Fibroblast of mammary gland (primary cell): ENCODE data around the gene LYPD3.

ENCODE experiments used
- DNase-seq: peaks from one replicate; pipeline ENCODE4 v3.0.0-alpha.2; 2010; ENCODE audit warnings: low read depth
- H3K4me3 ChIP-seq: 2 replicates; pipeline ENCODE4 v1.5.1; 2011; ENCODE audit warnings: low read depth, mild to moderate bottlenecking, low read length, moderate library complexity; ENCODE audit not compliant: control insufficient read depth
- TF ChIP-seq, protein P1 (sequence below): conservative IDR thresholded peaks from 2 replicates; pipeline ENCODE4 v1.5.1; 2011; ENCODE audit warnings: low read depth, low read length, inconsistent platforms; ENCODE audit not compliant: control insufficient read depth, insufficient read depth

The LYPD3 gene

DNA sequence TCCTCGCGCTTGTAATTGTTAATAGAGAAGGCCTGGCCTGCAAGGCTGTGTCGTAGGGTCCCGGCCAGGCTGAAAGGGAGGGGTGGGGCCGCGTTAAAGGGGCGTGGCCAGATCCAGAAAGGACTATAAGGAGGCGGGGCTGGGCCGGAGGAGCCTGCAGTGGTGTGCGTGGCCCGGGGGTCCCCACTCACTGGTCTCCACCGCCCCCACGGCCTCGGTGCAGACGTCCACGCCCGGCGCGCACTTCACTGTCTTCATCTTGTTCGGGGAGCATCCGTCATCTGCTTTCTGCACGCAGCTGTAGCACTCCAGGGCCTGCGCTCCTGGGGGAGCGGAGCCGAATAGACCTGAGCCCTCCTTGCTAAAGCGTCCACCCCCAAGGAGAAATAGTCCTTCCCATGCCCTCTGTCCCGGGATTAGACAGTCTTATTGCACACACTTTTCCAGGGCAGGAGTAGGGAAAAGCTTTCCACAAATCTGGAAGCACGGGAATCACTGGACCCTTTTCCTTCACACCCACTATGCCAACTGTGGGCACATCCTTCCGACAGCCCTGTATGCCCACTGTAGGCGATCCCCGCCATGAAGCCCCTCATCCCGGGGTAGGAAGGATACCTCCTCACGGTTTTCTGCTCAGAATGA, 1.2 kb downstream of the LYPD3 start:
- DNase-seq = no peak
- TF ChIP-seq, protein P1, sequence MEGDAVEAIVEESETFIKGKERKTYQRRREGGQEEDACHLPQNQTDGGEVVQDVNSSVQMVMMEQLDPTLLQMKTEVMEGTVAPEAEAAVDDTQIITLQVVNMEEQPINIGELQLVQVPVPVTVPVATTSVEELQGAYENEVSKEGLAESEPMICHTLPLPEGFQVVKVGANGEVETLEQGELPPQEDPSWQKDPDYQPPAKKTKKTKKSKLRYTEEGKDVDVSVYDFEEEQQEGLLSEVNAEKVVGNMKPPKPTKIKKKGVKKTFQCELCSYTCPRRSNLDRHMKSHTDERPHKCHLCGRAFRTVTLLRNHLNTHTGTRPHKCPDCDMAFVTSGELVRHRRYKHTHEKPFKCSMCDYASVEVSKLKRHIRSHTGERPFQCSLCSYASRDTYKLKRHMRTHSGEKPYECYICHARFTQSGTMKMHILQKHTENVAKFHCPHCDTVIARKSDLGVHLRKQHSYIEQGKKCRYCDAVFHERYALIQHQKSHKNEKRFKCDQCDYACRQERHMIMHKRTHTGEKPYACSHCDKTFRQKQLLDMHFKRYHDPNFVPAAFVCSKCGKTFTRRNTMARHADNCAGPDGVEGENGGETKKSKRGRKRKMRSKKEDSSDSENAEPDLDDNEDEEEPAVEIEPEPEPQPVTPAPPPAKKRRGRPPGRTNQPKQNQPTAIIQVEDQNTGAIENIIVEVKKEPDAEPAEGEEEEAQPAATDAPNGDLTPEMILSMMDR = no peak
- peak overlapping the region; percentile 72 for H3K4me3 ChIP-seq

DNA sequence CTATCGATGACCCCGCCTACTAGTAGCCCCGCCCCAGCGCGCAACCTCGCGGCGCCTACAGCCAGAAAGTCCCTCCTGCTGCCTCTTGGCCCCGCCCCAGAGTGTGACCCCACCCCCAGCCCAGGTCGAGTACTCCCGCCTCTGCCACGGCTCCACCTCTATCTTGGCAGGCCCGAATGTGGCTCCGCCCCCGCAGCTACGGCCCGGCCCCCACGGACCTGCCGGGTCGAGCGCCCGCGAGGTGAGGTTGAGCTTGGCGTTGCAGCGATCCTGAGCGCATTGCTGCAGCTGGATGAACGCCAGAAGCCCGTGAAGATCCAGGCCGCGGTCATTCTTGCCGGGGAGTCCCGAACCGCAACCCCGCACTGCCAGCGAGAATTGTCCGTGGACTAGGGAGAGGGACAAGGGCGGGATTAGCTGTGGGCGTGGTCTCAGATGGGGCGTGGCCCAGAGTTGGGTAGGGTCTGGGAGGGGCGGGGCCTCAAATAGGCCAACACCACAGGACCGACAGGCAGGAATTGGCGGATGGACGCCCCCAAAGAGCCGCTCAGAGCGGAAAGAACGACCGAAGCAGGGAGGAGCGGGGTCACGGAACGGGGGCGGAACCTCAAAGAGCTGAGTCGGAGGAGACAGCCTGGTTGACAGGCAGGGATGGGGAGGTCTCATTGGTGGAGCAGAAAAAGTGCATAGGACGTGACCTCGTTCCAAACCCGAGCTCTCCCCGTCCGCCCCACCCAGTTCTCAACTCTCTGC, 1.9 kb downstream of the LYPD3 start:
- peak; percentile 81 for DNase-seq
- TF ChIP-seq, protein P1 = no peak
- peak overlapping the region; percentile 72 for H3K4me3 ChIP-seq

DNA sequence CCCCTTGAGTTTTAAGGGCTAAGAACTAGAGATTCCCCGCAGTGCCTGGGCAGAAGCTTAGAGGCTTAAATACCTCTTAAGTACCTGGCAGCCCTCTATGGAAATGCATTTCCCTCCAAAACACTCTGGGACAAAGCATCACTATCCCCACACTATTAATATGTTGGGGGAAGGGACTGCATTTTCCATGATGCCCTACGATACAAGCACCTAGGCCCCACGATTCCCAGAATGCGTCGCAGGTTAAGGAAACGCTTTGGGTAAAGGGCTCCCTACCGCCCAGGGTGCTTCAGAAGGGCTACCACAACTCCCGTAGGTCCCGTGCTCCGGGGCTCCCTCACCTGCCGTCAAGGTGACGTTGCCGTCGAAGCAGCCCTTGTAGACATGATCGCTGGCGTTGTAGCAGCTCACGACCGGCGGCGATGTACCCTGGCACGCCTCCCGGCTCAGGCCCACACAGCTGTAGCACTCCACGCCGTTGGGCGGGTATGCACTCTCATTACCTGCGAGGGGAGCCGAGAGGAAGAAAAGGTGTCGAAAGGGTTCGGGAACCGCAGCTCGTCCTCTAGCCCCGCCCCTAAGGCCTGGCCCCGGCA, 2.5 kb downstream of the LYPD3 start:
- no peak for DNase-seq
- TF ChIP-seq, protein P1 = no peak
- H3K4me3 ChIP-seq = peak overlapping the region; percentile 72

DNA sequence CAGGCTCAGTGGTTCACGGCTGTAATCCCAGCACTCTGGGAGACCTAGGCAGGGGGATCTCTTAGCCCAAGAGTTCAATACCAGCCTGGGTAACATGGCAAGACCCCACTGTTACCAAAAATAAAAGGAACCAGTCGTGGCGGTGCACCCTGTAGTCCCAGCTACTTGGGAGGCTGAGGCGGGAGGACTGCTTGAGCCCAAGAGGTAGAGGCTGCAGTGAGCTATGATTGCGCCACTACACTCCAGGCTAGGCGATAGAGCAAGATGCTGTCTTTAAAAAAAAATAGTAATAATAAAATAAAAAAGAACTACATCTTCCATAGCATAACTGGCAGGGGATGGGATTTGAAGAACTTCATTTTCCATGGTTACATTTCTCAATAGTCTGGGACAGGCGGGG, 3.0 kb downstream of the LYPD3 start:
- H3K4me3 ChIP-seq = no peak overlapping the region
- no peak for DNase-seq
- TF ChIP-seq, protein P1 = no peak

DNA sequence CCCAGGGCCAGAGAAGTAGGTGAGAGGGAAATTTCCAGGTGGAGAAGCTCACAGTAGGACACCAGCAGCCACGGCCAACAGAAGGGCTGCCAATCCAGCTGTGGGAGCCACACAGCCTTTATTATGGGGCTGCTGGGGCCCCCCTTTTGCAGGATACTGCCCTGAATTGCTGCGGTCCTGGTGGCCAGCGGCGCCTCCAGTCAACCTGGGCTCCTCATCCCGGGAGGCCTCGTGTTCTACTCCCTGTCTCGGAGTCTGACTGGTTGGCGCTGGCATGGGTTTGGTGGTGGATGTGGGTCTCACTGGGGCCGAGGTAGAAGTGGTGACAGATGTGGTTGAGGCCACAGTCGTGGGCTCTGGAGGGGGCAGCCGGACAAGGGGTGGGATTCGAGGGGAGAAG, 4.1 kb downstream of the LYPD3 start:
- H3K4me3 ChIP-seq = no peak overlapping the region
- DNase-seq = no peak
- TF ChIP-seq, protein P1 = no peak

DNA sequence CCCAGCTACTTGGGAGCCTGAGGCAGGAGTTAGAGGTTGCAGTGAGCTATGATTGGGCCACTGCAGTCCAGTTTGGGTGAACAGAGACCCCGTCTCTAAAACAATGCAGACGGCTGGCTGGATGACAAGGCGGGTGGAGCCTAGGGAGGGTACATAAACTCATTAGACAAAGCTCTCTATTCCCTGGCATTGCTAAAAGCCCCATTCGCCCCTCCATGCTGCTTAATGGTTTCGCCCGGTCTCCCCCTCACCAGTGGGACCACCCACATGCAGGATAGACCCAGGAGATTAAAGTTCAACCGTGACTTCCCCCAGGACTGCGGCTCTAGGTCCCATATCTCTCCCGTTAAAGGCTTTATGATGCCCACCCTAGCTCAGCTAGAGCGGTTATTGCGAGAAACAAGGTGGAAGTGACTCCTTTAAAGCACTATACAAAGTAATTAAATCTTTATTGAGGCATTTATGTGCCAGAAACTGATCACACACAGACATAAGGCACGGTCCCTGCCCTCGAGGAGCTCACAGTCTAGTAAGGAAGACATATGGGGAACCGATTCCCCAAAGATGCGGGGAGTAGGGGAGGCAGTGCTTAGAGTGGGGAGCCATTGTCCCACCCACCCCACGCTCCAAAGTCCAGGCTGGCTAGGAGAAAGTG, 4.9 kb downstream of the LYPD3 start:
- DNase-seq = no peak
- no peak overlapping the region for H3K4me3 ChIP-seq
- TF ChIP-seq, protein P1 = no peak
